Measurements from ENCODE around the gene VAMP3. TPM values are rescaled to one million over a fixed set of nuclear protein-coding genes. Genes with fewer than 3 reads are reported as not detected.
"Not testable (repeated sequence)": the region's sequence is repeated elsewhere in the genome, so short reads cannot be mapped to it uniquely, and the experiment has no call there.

VAMP3 gene
- total RNA-seq, 1 donor from 2014 or later = 76.0 TPM

DNA sequence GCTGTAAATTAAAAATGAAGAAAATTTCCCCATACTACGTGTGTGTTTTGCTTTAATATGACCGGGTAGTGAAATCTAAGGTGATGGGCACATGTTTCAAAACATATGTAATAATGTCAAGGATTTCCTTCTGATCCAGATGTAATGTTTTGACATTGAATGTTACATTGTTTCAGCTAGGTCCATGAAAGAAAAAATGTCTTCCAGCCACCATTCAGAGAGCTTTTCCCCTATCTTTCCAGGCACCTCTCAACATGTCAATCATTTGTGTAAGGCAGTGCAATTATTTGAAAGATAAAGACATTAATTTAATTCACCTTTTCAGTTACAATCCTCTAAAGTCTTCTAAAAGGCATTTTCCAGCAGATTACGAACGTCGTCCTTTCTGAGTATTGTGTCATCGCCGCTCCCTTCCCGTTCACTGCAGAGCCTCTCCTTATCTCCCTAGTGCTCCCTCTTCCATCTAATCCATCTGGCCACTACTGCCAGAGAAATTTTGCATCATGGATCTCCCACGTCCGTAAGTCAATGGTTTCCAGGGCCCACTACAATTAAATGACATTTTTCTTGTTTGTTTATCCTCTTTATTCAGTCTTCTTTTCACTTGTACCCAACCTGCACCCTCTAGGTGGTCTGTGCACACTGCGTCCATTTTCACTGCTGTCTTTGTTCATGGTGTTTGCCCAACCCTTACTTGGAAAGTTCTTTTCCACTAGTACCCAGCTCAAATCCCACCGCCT, 1.3 kb upstream of the VAMP3 start:
- ATAC-seq = no peak

DNA sequence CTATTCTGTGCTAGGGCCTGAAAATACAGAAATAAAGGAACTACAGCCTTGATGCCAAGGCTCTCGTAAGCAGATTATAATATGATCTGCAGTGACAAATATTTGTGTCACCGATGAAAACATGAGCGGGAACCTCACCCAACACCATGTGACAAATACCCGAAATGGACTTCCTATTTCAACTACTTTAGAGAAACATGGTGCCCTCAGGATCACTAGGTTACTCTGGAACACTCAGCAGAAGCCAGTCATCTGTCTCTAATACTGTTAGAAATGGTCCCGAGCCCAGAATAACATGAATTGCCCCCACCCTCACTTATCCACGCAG, 463 bp upstream of the VAMP3 start:
- ATAC-seq = peak; percentile 18

DNA sequence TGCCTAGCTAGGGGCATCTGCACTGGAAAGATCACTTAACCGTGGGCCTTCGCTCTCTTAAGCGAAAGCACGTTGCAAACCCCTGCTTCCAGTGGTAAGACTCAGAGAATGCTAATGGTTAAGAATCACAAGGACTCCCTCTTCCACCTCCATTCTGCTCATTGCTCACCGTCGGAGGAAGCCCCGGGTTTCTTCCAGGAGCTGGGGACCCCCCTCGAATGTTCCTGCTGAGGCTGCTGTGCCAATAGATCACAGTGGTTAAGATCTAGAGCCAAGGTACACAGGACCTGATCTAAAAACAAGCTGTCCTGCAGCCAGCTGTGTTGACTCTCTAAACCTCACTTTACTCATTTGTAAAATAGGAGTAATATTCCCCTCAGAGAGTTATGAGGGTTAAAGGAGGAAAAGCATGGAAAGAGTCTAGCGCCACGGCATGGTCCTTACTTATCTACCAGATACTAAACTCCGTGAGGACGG, 765 bp downstream of the VAMP3 start:
- no peak for ATAC-seq

DNA sequence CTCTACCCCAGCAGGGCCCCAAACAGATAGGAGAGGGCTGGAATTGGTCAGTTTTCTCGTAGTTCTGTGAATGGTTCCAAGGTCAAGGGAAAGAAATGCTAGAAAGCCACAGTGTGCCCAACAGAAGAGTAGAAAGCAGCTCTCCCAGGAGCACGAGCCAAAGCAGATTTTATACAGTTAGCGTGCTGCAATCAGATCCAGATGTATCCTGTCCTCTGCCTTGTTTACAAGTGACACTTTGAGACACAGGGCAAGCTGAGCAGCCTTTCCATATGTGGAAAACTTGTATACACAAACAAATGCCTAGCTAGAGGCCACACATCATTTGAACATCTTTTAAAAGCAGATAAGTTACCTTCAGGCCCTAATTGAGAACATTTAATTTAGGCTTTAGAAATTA, 6.5 kb downstream of the VAMP3 start:
- no peak for ATAC-seq

DNA sequence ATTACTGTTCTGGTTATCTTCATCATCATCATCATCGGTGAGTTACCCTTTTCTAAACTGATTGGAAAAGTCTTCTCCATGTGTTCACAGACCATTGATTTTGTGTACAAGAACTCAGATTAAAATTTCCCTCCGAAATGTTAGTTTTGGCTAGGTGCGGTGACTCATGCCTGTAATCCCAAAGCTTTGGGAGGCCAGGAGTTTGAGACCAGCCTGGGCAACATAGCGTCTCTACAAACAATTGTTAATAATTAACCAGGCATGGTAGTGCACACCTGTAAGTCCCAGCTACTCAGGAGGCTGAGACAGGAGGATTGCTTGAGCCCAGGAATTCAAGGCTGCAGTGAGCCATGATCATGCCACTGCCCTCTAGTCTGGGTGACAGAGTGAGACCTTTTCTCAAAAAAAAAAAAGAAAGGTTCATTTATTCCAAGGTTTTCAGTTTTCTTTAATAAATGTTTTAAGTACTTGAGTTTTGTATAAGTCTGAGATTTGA, 7.1 kb downstream of the VAMP3 start:
- no peak for ATAC-seq

DNA sequence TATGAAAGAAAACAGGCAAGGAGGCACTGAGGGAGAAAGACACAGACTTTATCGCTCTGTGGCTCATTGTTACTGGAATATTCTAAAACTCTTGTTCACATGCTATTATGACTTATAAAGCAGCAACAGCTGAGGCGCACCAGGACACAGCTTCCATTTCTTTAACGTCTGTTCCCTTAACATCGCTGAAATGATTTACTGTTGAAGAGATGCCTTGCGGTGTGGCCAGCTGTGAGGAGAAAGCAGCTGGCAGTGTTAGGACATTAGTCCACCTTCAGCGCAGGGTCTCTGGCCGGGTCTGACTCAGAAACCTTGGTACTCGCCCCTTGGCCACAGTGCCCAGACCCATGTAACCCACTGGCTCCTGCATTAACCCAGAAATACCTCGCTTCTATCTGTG, 9.9 kb downstream of the VAMP3 start:
- no peak for ATAC-seq

DNA sequence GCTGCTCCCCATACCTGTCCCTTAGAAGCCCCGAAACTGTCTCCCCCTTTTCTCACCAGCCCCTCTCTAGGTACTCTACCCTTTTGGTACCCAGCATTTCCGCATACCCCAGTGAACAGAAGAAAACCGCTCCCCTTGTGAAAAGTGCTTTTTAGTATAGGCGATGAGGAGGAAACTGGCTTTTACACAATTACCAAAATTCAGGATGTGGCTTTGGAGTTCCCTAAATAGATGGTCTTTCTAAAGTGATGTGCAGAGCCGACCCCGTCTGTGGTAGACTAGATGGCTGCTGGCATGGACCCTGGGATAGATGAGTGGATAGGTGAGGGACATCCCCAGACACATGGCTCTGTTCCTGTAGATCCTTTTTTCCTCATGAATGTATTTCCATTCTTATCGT, 10.4 kb downstream of the VAMP3 start:
- ATAC-seq = no peak

DNA sequence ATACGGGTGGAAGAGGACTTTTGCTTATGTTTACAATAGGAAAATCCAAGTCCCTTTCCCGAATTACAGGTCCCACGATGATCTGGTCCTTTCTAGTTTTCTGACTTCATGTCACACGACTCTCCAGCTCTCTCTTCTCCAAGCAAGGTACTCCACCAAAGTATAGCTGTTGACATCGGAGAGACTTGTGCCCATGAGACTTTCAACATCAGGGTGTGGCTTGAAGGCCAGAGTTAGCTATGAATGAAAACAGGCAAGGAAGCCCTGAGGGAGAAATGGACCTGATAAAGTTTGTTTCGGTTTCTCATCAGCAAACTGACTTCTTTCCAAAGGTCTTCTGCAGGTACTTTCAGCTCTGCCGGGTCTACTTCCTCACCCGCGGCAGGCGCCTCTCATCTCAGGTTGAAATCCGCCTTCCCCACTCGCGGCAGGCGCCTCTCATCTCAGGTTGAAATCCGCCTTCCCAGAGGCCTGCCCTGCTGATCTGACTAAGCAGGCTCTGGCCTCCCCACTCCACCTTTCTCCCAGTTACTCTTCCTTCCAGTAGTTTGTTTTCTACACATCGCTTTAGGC, 10.9 kb downstream of the VAMP3 start:
- no peak for ATAC-seq

DNA sequence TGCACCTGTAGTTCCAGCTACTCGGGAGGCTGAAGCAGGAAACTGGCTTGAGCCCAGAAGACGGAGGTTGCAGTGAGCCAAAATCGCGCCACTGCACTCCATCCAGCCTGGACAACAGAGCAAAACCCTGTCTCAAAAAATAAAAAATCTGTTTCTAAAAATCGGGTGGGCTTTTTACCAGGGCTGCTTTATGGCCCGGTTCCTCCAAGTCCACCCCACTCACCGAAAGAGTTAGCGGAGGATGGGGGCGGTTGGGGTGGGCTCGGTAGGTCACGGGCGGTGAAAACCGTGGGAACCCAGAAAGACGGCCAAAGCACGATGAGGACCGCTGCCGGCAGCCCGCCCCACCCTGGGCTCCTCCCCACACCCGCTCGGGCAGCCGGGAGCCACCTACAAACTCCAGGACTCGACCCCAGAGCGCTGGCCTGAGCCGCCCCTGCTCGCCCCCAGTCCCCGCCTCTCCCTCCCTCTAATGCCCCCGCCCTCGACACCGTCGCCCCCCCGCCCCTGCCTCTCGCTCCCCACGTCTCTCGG, 12.1 kb downstream of the VAMP3 start:
- ATAC-seq = peak; percentile 43

DNA sequence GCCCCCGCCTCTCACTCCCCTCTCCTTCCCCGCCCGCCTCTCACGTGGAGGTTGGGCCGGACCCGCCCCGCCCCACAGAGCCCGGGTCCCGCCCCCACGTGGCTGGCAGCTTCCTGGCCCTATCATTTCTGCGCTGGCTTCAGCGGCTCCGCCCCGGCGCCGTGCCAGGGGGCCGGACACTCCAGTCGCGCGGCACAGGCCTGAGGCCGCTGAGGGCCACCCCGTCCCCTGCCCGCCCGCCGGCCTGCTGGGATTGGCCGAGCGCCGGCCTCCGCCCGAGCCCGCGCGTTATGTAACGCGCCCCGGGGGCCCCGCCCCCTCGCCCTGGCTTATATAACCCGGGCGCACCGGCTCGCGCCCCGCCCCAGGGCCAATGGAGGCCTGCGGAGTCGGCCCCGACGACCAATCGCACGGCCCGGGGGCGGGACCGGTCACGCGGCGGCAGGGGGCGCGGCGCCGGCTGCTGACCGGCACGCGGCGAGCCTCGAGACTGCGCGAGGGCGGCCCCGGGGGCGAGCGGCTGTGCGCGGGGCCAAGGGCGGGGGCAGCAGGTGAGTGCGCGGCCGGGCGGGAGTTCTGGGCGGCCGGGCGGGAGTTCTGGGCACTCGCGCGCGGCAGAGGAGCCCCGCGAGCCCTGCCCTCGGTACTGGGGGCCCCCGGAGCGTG, 12.9 kb downstream of the VAMP3 start, which contains the start of gene PER3:
PER3 (plus strand) TSS at position 466 of the 666 bp plus-strand sequence. CDS start 587 bp downstream, outside the sequence.
- peak; percentile 96 for ATAC-seq

DNA sequence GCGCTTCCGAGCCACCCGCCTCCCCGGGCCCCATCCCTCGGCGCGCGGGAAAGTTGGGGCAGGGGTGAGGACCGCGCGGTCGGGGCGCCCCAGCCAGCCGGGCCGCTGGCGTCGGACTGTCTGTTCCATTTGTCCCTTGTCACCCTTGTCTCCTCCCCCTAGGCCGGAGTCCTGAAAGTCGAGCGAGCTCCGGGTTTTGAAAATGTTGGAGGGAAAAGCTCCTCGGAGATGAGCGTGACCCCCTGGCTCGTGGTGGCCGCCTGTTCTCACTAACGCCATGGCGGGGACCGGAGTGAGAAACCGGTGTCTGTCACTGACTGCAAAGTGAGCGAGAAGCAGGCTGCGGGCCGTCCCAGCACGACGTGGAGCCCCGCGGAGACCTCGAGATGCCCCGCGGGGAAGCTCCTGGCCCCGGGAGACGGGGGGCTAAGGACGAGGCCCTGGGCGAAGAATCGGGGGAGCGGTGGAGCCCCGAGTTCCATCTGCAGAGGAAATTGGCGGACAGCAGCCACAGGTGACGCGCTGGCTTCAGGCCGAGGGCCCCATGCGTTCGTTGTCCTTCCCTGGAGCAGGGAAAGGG, 13.5 kb downstream of the VAMP3 start:
- no peak for ATAC-seq

DNA sequence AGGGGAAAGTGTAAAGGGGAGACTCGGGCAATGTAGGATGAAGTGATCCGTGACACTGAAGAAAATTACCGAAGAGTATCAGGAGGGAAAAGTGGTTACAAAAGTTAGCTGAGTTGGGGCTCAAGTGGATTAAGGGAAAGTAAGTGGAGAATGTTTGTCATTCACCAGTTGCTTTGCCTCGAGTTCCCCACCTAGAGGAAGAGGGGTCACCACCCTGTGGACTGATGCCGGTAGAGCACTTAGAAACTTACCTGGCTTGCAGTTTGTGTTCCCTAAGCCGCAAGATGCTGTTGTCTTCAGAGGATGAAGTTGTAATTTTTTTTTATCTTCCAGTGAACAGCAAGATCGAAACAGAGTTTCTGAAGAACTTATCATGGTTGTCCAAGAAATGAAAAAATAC, 14.0 kb downstream of the VAMP3 start:
- no peak for ATAC-seq

DNA sequence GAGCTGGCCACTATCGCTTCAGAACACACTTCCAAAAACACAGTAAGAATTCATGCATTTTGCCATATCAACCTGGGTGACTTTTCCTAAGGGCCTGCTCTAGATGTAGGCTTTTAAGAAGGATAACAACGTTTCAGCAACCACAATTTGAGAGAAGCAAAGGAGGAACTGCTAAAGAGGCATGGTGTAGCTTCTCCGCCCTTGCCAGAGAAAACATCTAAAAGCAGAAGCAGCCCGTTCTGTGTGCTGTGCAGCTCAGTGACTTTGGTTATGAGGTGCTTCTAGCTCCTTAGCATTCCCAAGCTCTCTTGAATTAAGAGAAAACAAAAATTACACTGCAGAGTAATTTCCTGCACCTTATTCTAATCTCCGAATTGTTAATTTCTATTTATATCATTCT, 15.7 kb downstream of the VAMP3 start:
- no peak for ATAC-seq

DNA sequence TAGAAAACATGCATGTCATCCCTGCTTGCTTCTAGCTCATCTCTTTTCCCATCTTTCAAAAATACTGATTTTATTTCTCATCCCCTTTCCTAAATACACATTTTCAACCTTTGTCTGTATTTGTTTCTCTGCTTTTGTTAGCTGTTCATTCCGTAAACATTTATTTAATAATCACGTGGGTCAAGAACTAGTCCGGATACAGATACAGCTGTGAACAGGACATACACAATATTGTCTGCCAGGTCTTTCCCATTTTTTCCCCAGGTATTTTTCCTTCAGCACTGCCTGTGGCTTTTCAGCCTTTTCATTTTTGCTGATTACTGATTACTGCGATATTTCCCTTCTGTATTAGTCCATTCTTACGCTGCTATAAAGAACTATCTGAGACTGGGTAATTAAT, 18.7 kb downstream of the VAMP3 start:
- no peak for ATAC-seq

DNA sequence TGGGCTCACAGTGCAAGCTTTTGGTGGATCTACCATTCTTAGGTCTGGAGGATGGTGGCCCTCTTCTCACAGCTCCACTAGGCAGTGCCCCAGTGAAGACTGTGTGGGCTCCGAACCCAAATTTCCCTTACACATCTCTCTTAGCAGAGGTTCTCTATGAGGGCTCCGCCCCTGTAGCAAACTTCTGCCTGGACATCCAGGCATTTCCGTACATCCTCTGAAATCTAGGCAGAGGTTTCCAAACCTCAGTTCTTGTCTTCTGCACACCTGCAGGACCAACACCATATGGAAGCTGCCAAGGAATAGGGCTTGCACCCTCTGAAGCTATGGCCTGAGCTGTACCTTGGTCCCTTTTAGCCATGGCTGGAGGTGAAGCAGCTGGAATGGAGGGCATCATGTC, 19.9 kb downstream of the VAMP3 start:
- ATAC-seq = not testable (repeated sequence)

DNA sequence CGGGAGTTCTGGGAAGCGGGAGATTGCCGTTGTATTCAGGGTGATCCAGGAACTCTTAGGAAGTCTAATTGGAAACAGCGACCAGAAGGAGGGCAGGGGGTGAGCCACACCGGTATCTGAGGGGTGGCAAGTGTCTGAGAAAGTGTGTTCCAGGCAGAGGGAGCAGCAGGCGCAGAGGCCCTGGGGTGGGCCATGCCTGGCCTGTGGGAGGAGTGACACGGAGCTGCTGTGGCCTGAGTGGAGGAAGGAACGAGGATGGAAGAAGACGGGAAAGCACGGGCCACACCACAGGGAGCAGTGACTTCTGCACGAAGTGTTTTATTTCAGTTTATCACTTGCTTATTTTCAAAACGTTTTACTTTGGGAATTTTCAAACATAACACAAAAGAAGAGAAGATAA, 24.3 kb downstream of the VAMP3 start:
- ATAC-seq = no peak

DNA sequence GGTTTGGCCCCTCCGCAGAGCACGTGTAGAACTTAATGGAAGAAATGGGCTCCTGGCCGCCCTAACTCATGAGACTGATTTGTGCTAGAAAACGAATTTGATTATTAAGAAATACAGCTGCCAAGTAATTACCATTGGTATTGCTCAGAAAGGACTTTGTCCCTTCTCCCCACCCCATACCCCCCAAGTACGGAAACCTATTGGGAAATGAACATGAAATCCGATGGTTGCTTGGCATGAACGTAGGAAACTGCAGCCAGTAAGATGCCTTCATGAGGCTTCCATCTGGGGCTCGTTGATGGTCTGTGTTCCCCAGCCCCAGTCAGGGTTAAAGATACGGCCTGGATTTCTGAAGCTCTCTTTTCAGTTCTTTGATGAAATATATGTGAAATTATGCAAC, 34.4 kb downstream of the VAMP3 start:
- no peak for ATAC-seq

DNA sequence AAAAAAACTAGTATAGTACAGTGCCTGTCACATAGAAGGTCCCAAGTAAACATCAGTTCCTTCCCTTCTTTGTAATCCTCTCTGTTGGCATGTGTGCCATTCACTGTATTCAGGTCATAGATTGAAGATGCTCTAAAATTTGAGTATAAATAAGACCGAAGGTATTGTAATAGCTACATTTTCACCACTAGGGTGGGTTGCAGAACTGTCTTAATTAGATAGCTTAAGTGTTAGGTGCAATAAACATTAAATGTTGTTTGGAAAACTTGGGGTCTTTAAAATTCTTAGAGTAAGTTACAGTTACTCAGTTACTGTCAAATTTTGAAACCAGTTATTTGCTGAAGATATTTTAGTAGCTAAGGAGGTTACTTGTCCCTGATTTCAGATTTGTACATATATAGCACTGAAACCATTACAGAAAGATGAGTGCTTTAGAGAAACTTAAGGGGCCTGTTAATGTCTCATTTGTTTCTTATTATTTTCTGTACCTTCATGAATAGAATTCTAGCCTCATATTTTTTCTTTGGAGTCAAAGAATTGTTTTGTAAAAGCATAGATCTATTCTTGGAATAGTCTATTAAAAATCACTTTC, 37.3 kb downstream of the VAMP3 start:
- no peak for ATAC-seq

DNA sequence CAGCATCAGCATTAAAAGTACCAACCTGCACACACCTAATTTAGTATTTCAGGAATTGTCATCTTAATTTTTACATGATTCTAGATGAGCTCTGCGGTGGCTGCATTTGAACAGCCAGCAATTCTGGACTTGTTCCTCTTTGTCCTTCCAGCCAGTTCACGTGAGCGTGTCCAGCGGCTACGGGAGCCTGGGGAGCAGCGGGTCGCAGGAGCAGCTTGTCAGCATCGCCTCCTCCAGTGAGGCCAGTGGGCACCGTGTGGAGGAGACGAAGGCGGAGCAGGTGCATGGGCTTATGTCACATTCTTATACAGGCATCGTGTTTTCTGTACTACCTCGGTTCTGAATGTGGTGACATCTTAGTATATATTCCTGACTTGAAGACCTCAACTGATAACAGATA, 38.6 kb downstream of the VAMP3 start:
- ATAC-seq = no peak

DNA sequence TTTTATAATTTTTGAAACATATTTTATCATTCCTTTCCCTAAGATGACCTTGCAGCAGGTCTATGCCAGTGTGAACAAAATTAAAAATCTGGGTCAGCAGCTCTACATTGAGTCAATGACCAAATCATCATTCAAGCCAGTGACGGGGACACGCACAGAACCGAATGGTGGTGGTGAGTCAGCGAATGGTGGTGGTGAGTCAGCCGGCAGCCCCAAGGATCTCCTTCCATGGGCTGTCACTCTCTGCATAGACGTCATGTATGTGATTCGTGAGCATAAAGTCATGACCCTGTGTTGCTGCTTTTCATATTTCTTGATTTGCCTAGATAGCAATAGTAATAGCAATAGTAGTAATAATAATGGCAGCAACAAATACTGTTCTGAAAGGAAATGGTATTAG, 39.3 kb downstream of the VAMP3 start:
- peak; percentile 89 for ATAC-seq

DNA sequence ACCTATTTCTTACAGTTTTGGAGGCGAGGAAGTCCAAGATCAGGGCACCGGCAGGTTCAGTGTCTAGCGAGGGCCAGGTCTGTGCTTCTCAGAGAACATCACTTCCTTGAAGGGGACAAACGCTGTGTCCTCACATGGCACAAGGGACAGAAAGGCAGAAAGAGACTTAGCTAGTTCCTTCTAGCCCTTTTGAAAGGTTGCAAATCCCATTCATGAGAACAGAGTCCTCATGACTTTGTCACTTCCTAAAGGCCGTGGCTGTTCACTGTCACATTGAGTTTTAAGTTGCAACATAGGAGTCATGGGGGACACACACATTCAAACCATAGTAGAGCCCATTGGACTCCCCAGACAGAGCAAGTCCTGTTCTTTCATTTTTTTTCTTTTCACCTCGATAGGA, 40.4 kb downstream of the VAMP3 start:
- no peak for ATAC-seq

DNA sequence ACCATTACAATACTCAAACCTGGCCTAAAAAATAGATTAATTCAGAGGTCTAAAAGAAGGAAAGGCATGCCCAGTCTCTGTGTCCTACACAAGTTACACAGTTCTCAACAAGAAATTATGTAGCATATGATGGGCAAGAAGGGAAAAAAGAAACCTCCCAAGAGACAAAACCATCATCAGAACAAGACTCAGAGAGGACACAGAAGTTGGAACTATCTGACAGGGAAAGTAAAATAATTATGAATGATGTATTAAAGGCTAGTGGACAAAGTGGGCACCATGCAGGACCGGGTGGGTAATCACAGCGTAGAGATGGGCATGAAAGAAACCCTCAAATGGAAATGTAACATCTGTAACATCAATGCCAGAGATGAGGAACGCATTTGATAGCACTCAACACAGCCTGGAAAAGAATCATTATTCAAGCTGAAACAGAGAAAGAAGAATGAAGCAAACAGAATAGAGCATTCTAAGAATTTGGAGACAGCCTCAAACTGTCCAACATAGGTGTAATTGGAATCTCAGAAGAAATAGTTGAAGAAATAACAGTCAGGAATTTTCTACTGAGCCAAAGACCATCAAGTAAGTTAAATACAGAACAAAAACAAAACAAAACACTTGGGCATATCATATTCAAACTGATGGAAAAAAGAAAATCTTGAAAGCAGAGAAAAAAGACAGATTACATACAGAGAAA, 42.7 kb downstream of the VAMP3 start:
- ATAC-seq = no peak
